Measurements from ENCODE around the gene APC2. TPM values are rescaled to one million over a fixed set of nuclear protein-coding genes. Genes with fewer than 3 reads are reported as not detected.

APC2 gene
- total RNA-seq, 1 experiment from 2014 or later = 1.4 TPM

- ChIA-PET CTCF (interaction anchor here (0.5 to 1.8 kb wide), 6 partner anchors 10 to 1100 kb away, joined by 3 to 8 read pairs (median 4); partner anchors contain the start of gene PLK5), POLR2A (no interaction called here)
- Mint-ChIP-seq H3K4me1 (no peaks in the 10 kb centered on the region), H3K27ac (no peak overlapping the region), H3K4me3 (peak overlapping the region; percentile 36), H3K36me3 (no peaks in the 10 kb centered on the region), H3K27me3 (ENCODE audit: low read depth) (peaks cover 49% of the 10 kb centered on the region), H3K9me3 (peaks cover 14% of the 10 kb centered on the region)
- ATAC-seq = peak; percentile 49
- TF ChIP-seq CTCF (IDR thresholded peaks at IDR 0.05) = peak; percentile 77
- 0 out of 2 replicates have a peak, but pooled peaks have one; percentile 11 for TF ChIP-seq GTF2I (CRISPR knock-in tag; conservative IDR thresholded peaks at IDR 0.05)
- TF ChIP-seq NFE2L1 (CRISPR knock-in tag; IDR thresholded peaks at IDR 0.05) = no peak
- peak; percentile 74 for DNase-seq (ENCODE audit: low spot score)
These were observed 63.8 kb downstream of the APC2 start for GRCh38 chr19:1513499-1514294.

GRCh38 chr19:1514295-1514661 lies 64.4 kb downstream of the APC2 start:
- ChIA-PET POLR2A (no interaction called here), CTCF (interaction anchor here (0.7 to 1.8 kb wide), 7 partner anchors 9 to 1099 kb away, joined by 3 to 8 read pairs (median 4); partner anchors contain the start of gene PLK5)
- Mint-ChIP-seq H3K4me1 (no peaks in the 10 kb centered on the region), H3K27ac (no peak overlapping the region), H3K9me3 (peaks cover 14% of the 10 kb centered on the region), H3K27me3 (ENCODE audit: low read depth) (peaks cover 43% of the 10 kb centered on the region), H3K36me3 (no peaks in the 10 kb centered on the region), H3K4me3 (peak overlapping the region; percentile 36; the same call in 1 of the 2 replicates)
- no peak for ATAC-seq
- TF ChIP-seq ZNF423 (CRISPR knock-in tag; IDR thresholded peaks at IDR 0.05) = no peak
- TF ChIP-seq KAT7 (CRISPR knock-in tag; IDR thresholded peaks at IDR 0.05; ENCODE audit: borderline replicate concordance) = no peak
- TF ChIP-seq MAX (CRISPR knock-in tag; IDR thresholded peaks at IDR 0.05) = no peak
- no peak for TF ChIP-seq TP53 (CRISPR knock-in tag; IDR thresholded peaks at IDR 0.05)
- TF ChIP-seq USF1 (CRISPR knock-in tag; IDR thresholded peaks at IDR 0.05) = no peak
- TF ChIP-seq, protein P1, sequence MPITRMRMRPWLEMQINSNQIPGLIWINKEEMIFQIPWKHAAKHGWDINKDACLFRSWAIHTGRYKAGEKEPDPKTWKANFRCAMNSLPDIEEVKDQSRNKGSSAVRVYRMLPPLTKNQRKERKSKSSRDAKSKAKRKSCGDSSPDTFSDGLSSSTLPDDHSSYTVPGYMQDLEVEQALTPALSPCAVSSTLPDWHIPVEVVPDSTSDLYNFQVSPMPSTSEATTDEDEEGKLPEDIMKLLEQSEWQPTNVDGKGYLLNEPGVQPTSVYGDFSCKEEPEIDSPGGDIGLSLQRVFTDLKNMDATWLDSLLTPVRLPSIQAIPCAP (CRISPR knock-in tag; IDR thresholded peaks at IDR 0.05) = no peak
- TF ChIP-seq MXD4 (CRISPR knock-in tag; IDR thresholded peaks at IDR 0.05; ENCODE audit: borderline replicate concordance) = no peak
- TF ChIP-seq, protein P2, sequence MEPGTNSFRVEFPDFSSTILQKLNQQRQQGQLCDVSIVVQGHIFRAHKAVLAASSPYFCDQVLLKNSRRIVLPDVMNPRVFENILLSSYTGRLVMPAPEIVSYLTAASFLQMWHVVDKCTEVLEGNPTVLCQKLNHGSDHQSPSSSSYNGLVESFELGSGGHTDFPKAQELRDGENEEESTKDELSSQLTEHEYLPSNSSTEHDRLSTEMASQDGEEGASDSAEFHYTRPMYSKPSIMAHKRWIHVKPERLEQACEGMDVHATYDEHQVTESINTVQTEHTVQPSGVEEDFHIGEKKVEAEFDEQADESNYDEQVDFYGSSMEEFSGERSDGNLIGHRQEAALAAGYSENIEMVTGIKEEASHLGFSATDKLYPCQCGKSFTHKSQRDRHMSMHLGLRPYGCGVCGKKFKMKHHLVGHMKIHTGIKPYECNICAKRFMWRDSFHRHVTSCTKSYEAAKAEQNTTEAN (CRISPR knock-in tag; IDR thresholded peaks at IDR 0.05) = no peak
- TF ChIP-seq ZNF512 (CRISPR knock-in tag; IDR thresholded peaks at IDR 0.05; ENCODE audit: borderline replicate concordance) = no peak
- no peak for TF ChIP-seq ETV6 (CRISPR knock-in tag; IDR thresholded peaks at IDR 0.05)
- TF ChIP-seq, protein P3, sequence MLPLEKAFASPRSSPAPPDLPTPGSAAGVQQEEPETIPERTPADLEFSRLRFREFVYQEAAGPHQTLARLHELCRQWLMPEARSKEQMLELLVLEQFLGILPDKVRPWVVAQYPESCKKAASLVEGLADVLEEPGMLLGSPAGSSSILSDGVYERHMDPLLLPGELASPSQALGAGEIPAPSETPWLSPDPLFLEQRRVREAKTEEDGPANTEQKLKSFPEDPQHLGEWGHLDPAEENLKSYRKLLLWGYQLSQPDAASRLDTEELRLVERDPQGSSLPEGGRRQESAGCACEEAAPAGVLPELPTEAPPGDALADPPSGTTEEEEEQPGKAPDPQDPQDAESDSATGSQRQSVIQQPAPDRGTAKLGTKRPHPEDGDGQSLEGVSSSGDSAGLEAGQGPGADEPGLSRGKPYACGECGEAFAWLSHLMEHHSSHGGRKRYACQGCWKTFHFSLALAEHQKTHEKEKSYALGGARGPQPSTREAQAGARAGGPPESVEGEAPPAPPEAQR (CRISPR knock-in tag; IDR thresholded peaks at IDR 0.05) = no peak
- no peak for TF ChIP-seq SOX15 (CRISPR knock-in tag; IDR thresholded peaks at IDR 0.05)
- no peak for TF ChIP-seq NR2C2 (CRISPR knock-in tag; IDR thresholded peaks at IDR 0.05)
- no peak for TF ChIP-seq ZNF263 (CRISPR knock-in tag; IDR thresholded peaks at IDR 0.05; ENCODE audit: low read depth)
- TF ChIP-seq IRF2 (CRISPR knock-in tag; IDR thresholded peaks at IDR 0.05; ENCODE audit: borderline replicate concordance, low read depth) = no peak
- TF ChIP-seq CBFB (CRISPR knock-in tag; IDR thresholded peaks at IDR 0.05; ENCODE audit: low read depth) = no peak
- DNase-seq (ENCODE audit: low spot score) = no peak

All from WTC11 (cell line).